Prostate gland (tissue), 2 donors: ENCODE data around the gene CACNA1H.

Experiments
- CTCF ChIP-seq, 4 experiments: fragments of 200-600 bp in 2 of 4; fragments of 450-650 bp in 2 of 4; sonication (generic) in 2 of 4; IDR thresholded peaks; 1 replicate in 3 of 4; 2 replicates in 1 of 4; pipeline ENCODE4 v1.5.1; 2016 to 2019; ENCODE audit warnings: antibody characterized with exemption in 4 of 4, mild to moderate bottlenecking in 2 of 4, moderate library complexity in 2 of 4
- POLR2AphosphoS5 ChIP-seq: sonication (generic); formaldehyde crosslinking; IDR thresholded peaks from one replicate; pipeline ENCODE4 v1.6.1; 2017; ENCODE audit warnings: antibody characterized with exemption

GRCh38 chr16:1131378-1131994 lies 21.4 kb upstream of the CACNA1H start:
- TF ChIP-seq CTCF (IDR thresholded peaks at IDR 0.05) (no peak), POLR2AphosphoS5 (no peak)
